Osteoblast (primary cell): Measurements from ENCODE around the gene DOCK1. TPM values are rescaled to one million over a fixed set of nuclear protein-coding genes. Genes with fewer than 3 reads are reported as not detected.

Experiments
- DNase-seq: peaks from one replicate; pipeline ENCODE4 v3.0.0; 2011; ENCODE audit warnings: low spot score, mixed read lengths; ENCODE audit not compliant: insufficient read length; ENCODE audit errors: missing footprints
- H2AFZ ChIP-seq: 2 replicates; pipeline ENCODE4 v1.6.0; 2011; ENCODE audit warnings: mild to moderate bottlenecking, low read length
- H3K27ac ChIP-seq: 2 replicates; pipeline ENCODE4 v1.5.1; 2011; ENCODE audit warnings: mild to moderate bottlenecking, low read depth, low read length, moderate library complexity
- H3K27me3 ChIP-seq: 2 replicates; pipeline ENCODE4 v1.6.0; 2012; ENCODE audit warnings: mild to moderate bottlenecking, control low read depth, inconsistent platforms, low read length, moderate library complexity; ENCODE audit not compliant: insufficient read depth
- H3K36me3 ChIP-seq: 2 replicates; pipeline ENCODE4 v1.5.1; 2011; ENCODE audit warnings: mild to moderate bottlenecking, low read length, control low read depth, moderate library complexity; ENCODE audit not compliant: insufficient read depth
- H3K4me1 ChIP-seq: 2 replicates; pipeline ENCODE4 v1.5.1; 2011; ENCODE audit warnings: mild to moderate bottlenecking, low read length, control low read depth, moderate library complexity; ENCODE audit not compliant: insufficient read depth
- H3K4me2 ChIP-seq: 2 replicates; pipeline ENCODE4 v1.6.0; 2011; ENCODE audit warnings: mild to moderate bottlenecking, low read length; ENCODE audit not compliant: insufficient read depth
- H3K4me3 ChIP-seq: fragments of 200-600 bp; sonication (generic); 3 replicates; pipeline ENCODE4 v1.5.1; 2012; ENCODE audit warnings: mild to moderate bottlenecking, low read length, inconsistent platforms; ENCODE audit not compliant: insufficient read depth
- H3K79me2 ChIP-seq: 2 replicates; pipeline ENCODE4 v1.6.0; 2012; ENCODE audit warnings: mild to moderate bottlenecking, low read length, control low read depth, inconsistent platforms; ENCODE audit not compliant: insufficient read depth
- H3K9me3 ChIP-seq: 2 replicates; pipeline ENCODE4 v1.5.1; 2011; ENCODE audit warnings: low read depth, low read length, control low read depth
- H4K20me1 ChIP-seq: 2 replicates; pipeline ENCODE4 v1.6.0; 2012; ENCODE audit warnings: mild to moderate bottlenecking, low read length, control low read depth; ENCODE audit not compliant: insufficient read depth
- total RNA-seq: library from RNA; depleted of rRNA; stranded (reverse); fragments of >200 nt; gene quantifications from 2 replicates; pipeline ENCODE4 v1.2.3, GENCODE V29; 2012
- TF ChIP-seq, protein P1 (sequence below): IDR thresholded peaks from 2 replicates; pipeline ENCODE4 v1.5.1; 2011; ENCODE audit warnings: mild to moderate bottlenecking, low read depth, low read length, moderate library complexity; ENCODE audit errors: extremely low read depth

DOCK1 gene
- total RNA-seq, 1 donor = 80.3 TPM

DNA sequence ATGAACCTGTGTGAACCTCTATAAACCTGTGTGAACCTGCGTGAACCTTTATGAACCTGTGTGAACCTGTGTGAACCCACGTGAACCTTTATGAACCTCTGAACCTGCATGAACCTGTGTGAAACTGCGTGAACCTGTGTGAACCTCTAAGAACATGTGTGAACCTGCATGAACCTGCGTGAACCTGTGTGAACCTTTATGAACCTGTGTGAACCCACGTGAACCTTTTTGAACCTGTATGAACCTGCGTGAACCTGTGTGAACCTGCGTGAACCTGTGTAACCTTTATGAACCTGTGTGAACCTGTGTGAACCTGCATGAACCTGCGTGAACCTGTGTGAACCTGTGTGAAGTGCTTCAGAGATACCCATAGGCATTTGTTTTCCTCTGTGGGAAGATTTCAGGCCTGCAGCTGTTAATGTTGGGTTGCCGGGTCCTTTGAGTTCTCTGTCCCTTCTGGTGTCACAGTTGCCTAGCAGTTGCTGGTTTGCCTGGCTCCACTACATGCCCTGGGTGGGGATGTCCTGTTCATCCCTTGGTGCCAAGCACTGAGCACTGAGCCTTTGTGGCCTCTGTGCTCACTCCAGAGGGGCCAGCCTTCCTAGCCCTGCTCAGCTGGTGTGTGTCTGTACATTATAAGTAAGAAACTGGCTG, 97.9 kb downstream of the DOCK1 start:
- TF ChIP-seq, protein P1, sequence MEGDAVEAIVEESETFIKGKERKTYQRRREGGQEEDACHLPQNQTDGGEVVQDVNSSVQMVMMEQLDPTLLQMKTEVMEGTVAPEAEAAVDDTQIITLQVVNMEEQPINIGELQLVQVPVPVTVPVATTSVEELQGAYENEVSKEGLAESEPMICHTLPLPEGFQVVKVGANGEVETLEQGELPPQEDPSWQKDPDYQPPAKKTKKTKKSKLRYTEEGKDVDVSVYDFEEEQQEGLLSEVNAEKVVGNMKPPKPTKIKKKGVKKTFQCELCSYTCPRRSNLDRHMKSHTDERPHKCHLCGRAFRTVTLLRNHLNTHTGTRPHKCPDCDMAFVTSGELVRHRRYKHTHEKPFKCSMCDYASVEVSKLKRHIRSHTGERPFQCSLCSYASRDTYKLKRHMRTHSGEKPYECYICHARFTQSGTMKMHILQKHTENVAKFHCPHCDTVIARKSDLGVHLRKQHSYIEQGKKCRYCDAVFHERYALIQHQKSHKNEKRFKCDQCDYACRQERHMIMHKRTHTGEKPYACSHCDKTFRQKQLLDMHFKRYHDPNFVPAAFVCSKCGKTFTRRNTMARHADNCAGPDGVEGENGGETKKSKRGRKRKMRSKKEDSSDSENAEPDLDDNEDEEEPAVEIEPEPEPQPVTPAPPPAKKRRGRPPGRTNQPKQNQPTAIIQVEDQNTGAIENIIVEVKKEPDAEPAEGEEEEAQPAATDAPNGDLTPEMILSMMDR = no peak

GRCh38 chr10:127006453-127006852, 101.2 kb downstream of the DOCK1 start:
- Histone ChIP-seq H3K36me3 (peaks cover 25% of the 10 kb centered on the region), H3K27me3 (no peaks in the 10 kb centered on the region), H3K4me3 (no peak overlapping the region), H3K27ac (no peak overlapping the region), H2AFZ (no peak overlapping the region), H3K9me3 (no peaks in the 10 kb centered on the region), H4K20me1 (peaks cover 14% of the 10 kb centered on the region), H3K4me2 (no peak overlapping the region), H3K79me2 (peaks cover 12% of the 10 kb centered on the region), H3K4me1 (no peaks in the 10 kb centered on the region)
- TF ChIP-seq, protein P1 = no peak
- no peak for DNase-seq

More for the DNA sequence above, 97.9 kb downstream of the DOCK1 start:
- no peak for DNase-seq
- Histone ChIP-seq H2AFZ (no peak overlapping the region), H3K36me3 (peaks cover 46% of the 10 kb centered on the region), H4K20me1 (peaks cover 14% of the 10 kb centered on the region), H3K4me2 (no peak overlapping the region), H3K27ac (no peak overlapping the region), H3K4me1 (peaks cover 2% of the 10 kb centered on the region), H3K4me3 (no peak overlapping the region), H3K27me3 (no peaks in the 10 kb centered on the region), H3K9me3 (no peaks in the 10 kb centered on the region), H3K79me2 (peaks cover 12% of the 10 kb centered on the region)

DNA sequence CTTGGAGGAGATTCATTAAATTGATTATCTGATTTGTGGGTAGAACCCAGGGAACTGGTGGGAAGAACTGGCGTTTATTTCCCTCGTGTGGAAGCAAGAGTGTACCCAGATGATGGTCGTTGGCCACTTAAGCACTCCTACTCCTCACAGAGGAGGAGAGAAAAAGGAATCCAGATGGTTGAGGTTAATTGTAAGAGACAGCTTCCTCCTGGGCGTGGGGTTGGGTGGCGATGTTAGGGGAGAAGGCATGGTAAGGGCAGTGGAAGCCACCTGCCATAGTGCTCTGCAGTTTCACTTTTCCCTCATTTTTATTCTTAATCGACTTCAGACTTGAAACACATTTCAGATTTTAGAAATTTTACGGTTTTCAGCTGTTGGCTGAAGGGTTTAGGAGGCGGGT, 104.1 kb downstream of the DOCK1 start:
- H3K36me3 ChIP-seq = peaks cover 17% of the 10 kb centered on the region
- H4K20me1 ChIP-seq = peaks cover 14% of the 10 kb centered on the region
- no peaks in the 10 kb centered on the region for H3K9me3 ChIP-seq
- no peaks in the 10 kb centered on the region for H3K27me3 ChIP-seq
- H3K79me2 ChIP-seq = peaks cover 12% of the 10 kb centered on the region
- TF ChIP-seq, protein P1 = no peak
- H2AFZ ChIP-seq = no peak overlapping the region
- no peak overlapping the region for H3K4me3 ChIP-seq
- H3K27ac ChIP-seq = no peak overlapping the region
- no peaks in the 10 kb centered on the region for H3K4me1 ChIP-seq
- no peak overlapping the region for H3K4me2 ChIP-seq
- no peak for DNase-seq

DNA sequence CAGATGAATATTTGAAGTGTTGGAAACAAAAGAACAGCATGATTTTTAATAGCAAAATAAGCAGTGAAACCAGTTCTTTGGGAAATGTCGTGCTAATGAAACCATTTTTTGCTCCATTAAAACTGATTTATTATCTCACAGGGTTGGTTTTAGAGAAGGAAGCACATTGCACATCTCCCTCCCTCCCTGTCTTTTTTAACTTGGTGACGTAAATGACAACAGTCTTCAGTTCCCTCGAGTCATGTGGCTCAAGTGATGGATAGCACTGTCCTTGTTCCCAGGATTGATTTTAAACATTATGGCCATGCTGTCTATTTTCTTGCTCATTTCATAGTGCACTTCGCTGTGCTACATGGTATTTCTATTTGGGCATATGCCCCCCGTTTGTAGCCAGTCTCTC, 105.9 kb downstream of the DOCK1 start:
- Histone ChIP-seq H3K27me3 (no peaks in the 10 kb centered on the region), H2AFZ (no peak overlapping the region), H3K79me2 (peaks cover 14% of the 10 kb centered on the region), H3K27ac (no peak overlapping the region), H4K20me1 (peaks cover 16% of the 10 kb centered on the region), H3K4me2 (no peak overlapping the region), H3K4me1 (no peaks in the 10 kb centered on the region), H3K9me3 (no peaks in the 10 kb centered on the region), H3K4me3 (no peak overlapping the region), H3K36me3 (peaks cover 17% of the 10 kb centered on the region)
- TF ChIP-seq, protein P1 = no peak
- DNase-seq = no peak
